ENCODE measurements around the gene PCED1B. TPM values are rescaled to one million over a fixed set of nuclear protein-coding genes. Genes with fewer than 3 reads are reported as not detected.
"Not testable (repeated sequence)": the region's sequence is repeated elsewhere in the genome, so short reads cannot be mapped to it uniquely, and the experiment has no call there.

Gene PCED1B
- total RNA-seq, 4 donors from 2014 or later = 1.0 to 1.5 (median 1.2) TPM

DNA sequence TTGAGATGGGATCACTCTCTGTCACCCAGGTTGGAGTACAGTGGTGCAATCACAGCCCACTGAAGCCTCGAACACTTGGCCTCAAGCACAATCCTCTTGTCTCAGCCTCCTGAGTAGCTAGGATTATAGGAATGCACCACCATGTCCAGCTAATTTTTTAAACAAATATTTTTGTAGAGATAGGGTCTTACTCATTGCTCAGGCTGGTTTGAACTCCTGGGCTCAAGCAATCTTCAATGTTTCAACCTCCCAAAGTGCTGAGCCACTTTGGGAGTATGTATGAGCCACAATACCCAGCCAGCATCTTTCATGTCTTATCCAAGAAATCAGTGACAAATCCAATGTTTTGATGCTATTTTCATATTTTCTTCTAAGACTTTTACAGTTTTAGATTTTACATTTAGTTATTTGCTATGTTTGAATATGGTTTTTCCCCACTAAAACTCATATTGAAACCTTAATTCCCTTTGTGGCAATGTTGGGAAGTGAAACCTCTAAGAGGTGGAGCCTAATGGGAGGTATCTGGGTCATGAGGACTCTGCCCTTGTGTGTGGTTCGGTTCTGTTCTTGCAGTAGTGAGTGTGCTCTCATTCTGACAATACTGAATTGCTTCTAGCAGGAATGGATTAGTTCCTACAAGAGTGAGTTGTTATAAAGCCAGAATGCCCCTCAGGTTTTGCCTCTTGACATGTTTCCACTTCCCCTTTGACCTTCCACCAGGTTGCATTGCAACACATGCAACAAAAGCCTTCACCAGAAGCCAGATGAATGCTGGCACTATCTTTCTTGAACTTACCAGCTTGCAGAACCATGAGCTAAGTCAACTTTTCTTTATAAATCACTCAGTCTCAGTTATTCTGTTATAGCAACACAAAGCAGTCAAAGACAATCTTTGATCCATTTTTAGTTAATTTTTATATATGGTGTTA lies 81.2 kb downstream of the PCED1B start:
- Histone ChIP-seq H3K27me3 (no peaks in the 10 kb centered on the region), H3K9me3 (no peaks in the 10 kb centered on the region), H3K4me1 (peaks cover 10% of the 10 kb centered on the region in 2 donors), H3K36me3 (no peaks in the 10 kb centered on the region), H3K4me3 (replicated peaks in 1 of 3) (no peak overlapping the region), H3K27ac (no peak overlapping the region)
- TF ChIP-seq CTCF (IDR thresholded peaks at IDR 0.05) (no peak), POLR2A (IDR thresholded peaks at IDR 0.05) (no peak)
- WGBS, 2 donors = 80 to 85% methylated on average over 2 of the region's 2 CpGs
- DNase-seq = no peak
- intact Hi-C loops (cut with DNase I) = no loop called here

DNA sequence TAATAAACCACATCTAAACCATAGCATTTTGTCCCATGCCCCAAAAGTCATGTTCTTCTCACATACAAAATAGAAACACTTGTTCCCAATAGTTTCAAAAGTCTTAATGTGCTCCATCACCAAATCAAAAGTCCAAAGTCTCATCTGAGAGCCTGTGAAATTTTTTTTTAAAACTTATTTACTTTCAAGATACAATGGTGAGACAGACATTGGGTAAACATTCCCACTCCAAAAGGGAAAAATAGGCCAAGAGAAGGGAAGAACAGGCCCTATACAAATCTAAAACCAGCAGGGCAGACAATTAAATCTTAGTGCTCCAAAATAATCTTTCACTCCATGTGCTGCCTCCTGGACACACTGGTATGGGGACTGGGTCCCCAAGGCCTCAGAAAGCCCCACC lies 84.7 kb downstream of the PCED1B start:
- TF ChIP-seq CTCF (IDR thresholded peaks at IDR 0.05) = no peak
- TF ChIP-seq POLR2A (IDR thresholded peaks at IDR 0.05) = no peak

GRCh38 chr12:47164724-47165439 lies 85.5 kb downstream of the PCED1B start:
- TF ChIP-seq CTCF (IDR thresholded peaks at IDR 0.05) (no peak), POLR2A (IDR thresholded peaks at IDR 0.05) (no peak)
- H3K36me3 ChIP-seq = no peaks in the 10 kb centered on the region
- no peak for DNase-seq
- no peak overlapping the region for H3K27ac ChIP-seq
- WGBS, 2 donors = 93 to 100% methylated on average over 2 of the region's 2 CpGs
- intact Hi-C loops (cut with DNase I) = no loop called here
- H3K27me3 ChIP-seq = no peaks in the 10 kb centered on the region
- peaks cover 0 to 3% of the 10 kb centered on the region in 2 donors for H3K4me1 ChIP-seq
- no peak overlapping the region for H3K4me3 ChIP-seq (replicated peaks in 1 of 3)
- no peaks in the 10 kb centered on the region for H3K9me3 ChIP-seq

More for the DNA sequence above, 84.7 kb downstream of the PCED1B start:
- Histone ChIP-seq H3K36me3 (no peaks in the 10 kb centered on the region), H3K27ac (no peak overlapping the region), H3K9me3 (no peaks in the 10 kb centered on the region), H3K27me3 (no peaks in the 10 kb centered on the region), H3K4me3 (replicated peaks in 1 of 3) (no peak overlapping the region), H3K4me1 (peaks cover 0 to 3% of the 10 kb centered on the region in 2 donors)
- DNase-seq = no peak
- intact Hi-C loops (cut with DNase I) = no loop called here

GRCh38 chr12:47165934-47166333 lies 86.5 kb downstream of the PCED1B start:
- 29 to 40% methylated on average over 5 of the region's 5 CpGs for WGBS, 2 donors
- peaks cover 0 to 3% of the 10 kb centered on the region in 2 donors for H3K4me1 ChIP-seq
- intact Hi-C loops (cut with DNase I) = no loop called here
- DNase-seq = no peak
- no peaks in the 10 kb centered on the region for H3K36me3 ChIP-seq
- H3K9me3 ChIP-seq = no peaks in the 10 kb centered on the region
- no peak overlapping the region for H3K27ac ChIP-seq
- H3K27me3 ChIP-seq = no peaks in the 10 kb centered on the region
- TF ChIP-seq CTCF (IDR thresholded peaks at IDR 0.05) = no peak
- no peak for TF ChIP-seq POLR2A (IDR thresholded peaks at IDR 0.05)
- H3K4me3 ChIP-seq (replicated peaks in 1 of 3) = no peak overlapping the region

DNA sequence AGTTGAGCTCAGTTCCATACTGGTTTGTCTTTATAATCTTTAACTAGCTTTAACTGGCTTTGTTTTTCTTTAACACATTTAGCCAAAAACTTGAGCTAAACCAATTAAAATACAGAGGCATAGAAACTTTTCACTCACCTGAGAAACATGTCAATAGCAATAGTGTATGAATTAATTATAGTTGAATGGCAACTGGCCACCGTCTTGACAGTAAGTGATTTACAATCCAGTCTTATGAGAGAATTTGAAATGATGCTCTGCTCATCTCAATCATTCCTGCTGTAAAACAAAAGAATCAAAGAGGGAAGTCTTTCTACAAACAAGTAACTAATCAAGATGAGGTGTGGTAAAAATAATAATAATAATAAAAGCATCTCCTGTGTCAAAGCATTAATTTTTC lies 86.9 kb downstream of the PCED1B start:
- H3K4me1 ChIP-seq = peaks cover 0 to 3% of the 10 kb centered on the region in 2 donors
- DNase-seq = no peak
- H3K27me3 ChIP-seq = no peaks in the 10 kb centered on the region
- 0 to 66% methylated on average over 1 of the region's 1 CpG for WGBS, 2 donors
- TF ChIP-seq POLR2A (IDR thresholded peaks at IDR 0.05) (no peak), CTCF (IDR thresholded peaks at IDR 0.05) (no peak)
- no peak overlapping the region for H3K4me3 ChIP-seq (replicated peaks in 1 of 3)
- no peaks in the 10 kb centered on the region for H3K9me3 ChIP-seq
- intact Hi-C loops (cut with DNase I) = no loop called here
- H3K27ac ChIP-seq = no peak overlapping the region
- no peaks in the 10 kb centered on the region for H3K36me3 ChIP-seq

DNA sequence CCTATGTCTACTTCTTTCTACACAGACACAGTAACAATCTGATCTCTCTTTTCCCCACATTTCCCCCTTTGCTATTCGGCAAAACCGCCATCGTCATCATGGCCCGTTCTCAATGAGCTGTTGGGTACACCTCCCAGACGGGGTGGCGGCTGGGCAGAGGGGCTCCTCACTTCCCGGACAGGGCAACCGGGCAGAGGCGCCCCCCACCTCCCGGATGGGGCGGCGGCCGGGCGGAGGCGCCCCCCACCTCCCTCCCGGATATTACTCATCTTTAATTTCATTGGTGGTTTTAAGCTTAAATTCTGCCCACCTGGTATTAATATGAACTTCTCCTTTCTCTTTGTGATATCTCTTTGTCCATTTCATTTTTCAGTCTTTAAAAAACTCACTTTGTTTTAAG lies 90.9 kb downstream of the PCED1B start:
- intact Hi-C loops (cut with DNase I); H3K27ac ChIP-seq; H3K9me3 ChIP-seq; H3K27me3 ChIP-seq; H3K4me3 ChIP-seq (replicated peaks in 1 of 3); H3K36me3 ChIP-seq; DNase-seq; H3K4me1 ChIP-seq: not testable (repeated sequence)
- 92 to 93% methylated on average over 16 of the region's 16 CpGs for WGBS, 2 donors
